Anterior cingulate cortex (tissue), 58 donors: ENCODE measurements around the gene ZFP3.
"Not testable (repeated sequence)": the region's sequence is repeated elsewhere in the genome, so short reads cannot be mapped to it uniquely, and the experiment has no call there.

Source experiments
- DNase-seq, 58 donors: peaks; one replicate each; lab custom pipeline; 2025; lab: John Stamatoyannopoulos, UW

ZFP3 gene

GRCh38 chr17:5123343-5124124 is 45.3 kb downstream of the ZFP3 start:
- DNase-seq = peak in 3 of 58 donors; percentile 25 to 62 (median 33)

GRCh38 chr17:5124125-5124760 is 46.0 kb downstream of the ZFP3 start:
- DNase-seq = not testable (repeated sequence)

- DNase-seq = not testable (repeated sequence)
Measured at GRCh38 chr17:5124896-5125295, 46.6 kb downstream of the ZFP3 start.

GRCh38 chr17:5126719-5127488 is 48.6 kb downstream of the ZFP3 start:
- DNase-seq = no peak

- DNase-seq = no peak
Measured at GRCh38 chr17:5127910-5128309, 49.6 kb downstream of the ZFP3 start.

GRCh38 chr17:5128387-5128786 is 50.1 kb downstream of the ZFP3 start:
- DNase-seq = not testable (repeated sequence)

- no peak for DNase-seq
Measured at GRCh38 chr17:5128905-5129535, 50.8 kb downstream of the ZFP3 start.

- not testable (repeated sequence) for DNase-seq
Measured at GRCh38 chr17:5129770-5130169, 51.5 kb downstream of the ZFP3 start.

GRCh38 chr17:5130261-5130660 is 52.0 kb downstream of the ZFP3 start:
- DNase-seq = not testable (repeated sequence)

GRCh38 chr17:5130687-5131086 is 52.4 kb downstream of the ZFP3 start:
- not testable (repeated sequence) for DNase-seq

- no peak for DNase-seq
Measured at GRCh38 chr17:5131146-5131715, 53.0 kb downstream of the ZFP3 start.

GRCh38 chr17:5131799-5132502 is 53.7 kb downstream of the ZFP3 start:
- DNase-seq = not testable (repeated sequence)

- DNase-seq = not testable (repeated sequence)
Measured at GRCh38 chr17:5132503-5133225, 54.4 kb downstream of the ZFP3 start.

GRCh38 chr17:5133311-5133710 is 55.0 kb downstream of the ZFP3 start:
- no peak for DNase-seq

- DNase-seq = not testable (repeated sequence)
Measured at GRCh38 chr17:5133961-5134360, 55.7 kb downstream of the ZFP3 start.

- not testable (repeated sequence) for DNase-seq
Measured at GRCh38 chr17:5134571-5134970, 56.3 kb downstream of the ZFP3 start.

GRCh38 chr17:5135131-5135712 is 57.0 kb downstream of the ZFP3 start:
- peak in 1 of 58 donors; percentile 4 for DNase-seq

- DNase-seq = no peak
Measured at GRCh38 chr17:5135726-5136579, 57.7 kb downstream of the ZFP3 start.
